Natural killer cell (primary cell): Measurements from ENCODE around the gene ADGRD1. TPM values are rescaled to one million over a fixed set of nuclear protein-coding genes. Genes with fewer than 3 reads are reported as not detected.

Experiments used
- ATAC-seq, 3 donors: fragments of 150-1000 bp in 2 of 3; fragments of 200-7000 bp in 1 of 3; cut with Tn5 transposase; 1 replicate in 1 of 3; 2 replicates in 2 of 3; pipeline ENCODE4 v1.10.0; 2021; ENCODE audit warnings: mild to moderate bottlenecking in 2 of 3, moderate library complexity in 2 of 3
- DNase-seq, 2 donors: peaks; one replicate each; pipeline versions ENCODE4 v3.0.0 to v3.0.0-alpha.2; 2013 to 2021; ENCODE audit warnings: mixed read lengths in 1 of 2
- H3K27ac ChIP-seq: one replicate; pipeline ENCODE4 v1.5.1; 2013; ENCODE audit warnings: mild to moderate bottlenecking, low read length
- H3K27me3 ChIP-seq: one replicate; pipeline ENCODE4 v1.6.1; 2013; ENCODE audit warnings: low read length; ENCODE audit not compliant: control insufficient read depth, insufficient read depth
- H3K36me3 ChIP-seq: one replicate; pipeline ENCODE4 v1.6.1; 2013; ENCODE audit warnings: low read length; ENCODE audit not compliant: control insufficient read depth, insufficient read depth
- H3K4me1 ChIP-seq: one replicate; pipeline ENCODE4 v1.6.1; 2013; ENCODE audit warnings: low read length; ENCODE audit not compliant: control insufficient read depth, insufficient read depth
- H3K4me3 ChIP-seq: one replicate; pipeline ENCODE4 v1.5.1; 2013; ENCODE audit warnings: low read length
- H3K9me3 ChIP-seq: one replicate; pipeline ENCODE4 v1.6.1; 2013; ENCODE audit warnings: low read length; ENCODE audit not compliant: control insufficient read depth, insufficient read depth
- H3K27ac Mint-ChIP-seq, 2 donors: one replicate each; pipeline ENCODE4 v1.8.0; 2022; ENCODE audit warnings: mild to moderate bottlenecking in 2 of 2, mixed read lengths in 2 of 2, moderate library complexity in 1 of 2
- H3K27me3 Mint-ChIP-seq, 2 donors: one replicate each; pipeline ENCODE4 v1.8.0; 2022; ENCODE audit warnings: low read depth in 2 of 2, mixed read lengths in 2 of 2
- H3K36me3 Mint-ChIP-seq: one replicate; pipeline ENCODE4 v1.8.0; 2022; ENCODE audit warnings: mixed read lengths
- H3K4me1 Mint-ChIP-seq, 2 donors: one replicate each; pipeline ENCODE4 v1.8.0; 2022; ENCODE audit warnings: mixed read lengths in 2 of 2
- H3K4me3 Mint-ChIP-seq: one replicate; pipeline ENCODE4 v1.8.0; 2022; ENCODE audit warnings: mild to moderate bottlenecking, moderate library complexity, mixed read lengths
- H3K9me3 Mint-ChIP-seq, 2 donors: one replicate each; pipeline ENCODE4 v1.8.0; 2022; ENCODE audit warnings: mixed read lengths in 2 of 2
- CTCF ChIP-seq: fragments of 200-600 bp; IDR thresholded peaks from one replicate; pipeline ENCODE4 v1.8.0; 2022; ENCODE audit warnings: antibody characterized with exemption
- WGBS: methylation state at CpG from one replicate; pipeline ENCODE4 v1.1.7; 2013; ENCODE audit warnings: missing lambda C conversion rate; ENCODE audit not compliant: insufficient coverage; 5-methylcytosine and 5-hydroxymethylcytosine counted together
- intact Hi-C: fragments of 100-400 bp; cut with micrococcal nuclease; formaldehyde crosslinking; loops from one replicate; pipeline ENCODE4 v1.14.2; 2022
- total RNA-seq, 4 donors: library from RNA; stranded (reverse); fragments of 120-200 nt in 1 of 4; gene quantifications; one replicate each; pipeline versions ENCODE4 v1.2.3 to v1.2.4, GENCODE V29; 2013 to 2022

ADGRD1 gene
- total RNA-seq, 3 donors from 2014 or later (not counting 1 experiment from before 2014, with no cell fraction given) = 0.50 to 3.9 (median 1.4) TPM

GRCh38 chr12:131164096-131164872 is 210.6 kb downstream of the ADGRD1 start:
- Mint-ChIP-seq H3K36me3 (no peaks in the 10 kb centered on the region), H3K4me1 (no peaks in the 10 kb centered on the region), H3K4me3 (no peak overlapping the region), H3K9me3 (no peaks in the 10 kb centered on the region), H3K27me3 (peaks cover 4% of the 10 kb centered on the region in 2 donors), H3K27ac (no peak overlapping the region)
- Histone ChIP-seq H3K9me3 (no peaks in the 10 kb centered on the region), H3K4me1 (no peaks in the 10 kb centered on the region), H3K27ac (no peak overlapping the region), H3K4me3 (no peak overlapping the region), H3K36me3 (no peaks in the 10 kb centered on the region), H3K27me3 (no peaks in the 10 kb centered on the region)
- ATAC-seq (no peak), DNase-seq (no peak)
- intact Hi-C loops = no loop called here
- WGBS = 93% methylated on average over 16 of the region's 34 CpGs
- no peak for TF ChIP-seq CTCF

GRCh38 chr12:131166717-131167116 is 213.0 kb downstream of the ADGRD1 start:
- H3K36me3 Mint-ChIP-seq = no peaks in the 10 kb centered on the region
- H3K27me3 Mint-ChIP-seq = peaks cover 4 to 6% of the 10 kb centered on the region in 2 donors
- H3K9me3 Mint-ChIP-seq = no peaks in the 10 kb centered on the region
- H3K4me1 ChIP-seq = no peaks in the 10 kb centered on the region
- H3K4me3 ChIP-seq = no peak overlapping the region
- no peaks in the 10 kb centered on the region for H3K4me1 Mint-ChIP-seq
- ATAC-seq (no peak), DNase-seq (no peak)
- TF ChIP-seq CTCF = no peak
- 100% methylated on average over 1 of the region's 1 CpG for WGBS
- H3K27me3 ChIP-seq = no peaks in the 10 kb centered on the region
- H3K9me3 ChIP-seq = no peaks in the 10 kb centered on the region
- intact Hi-C loops = no loop called here
- no peak overlapping the region for H3K27ac Mint-ChIP-seq
- H3K27ac ChIP-seq = no peak overlapping the region
- no peaks in the 10 kb centered on the region for H3K36me3 ChIP-seq
- no peak overlapping the region for H3K4me3 Mint-ChIP-seq

- H3K9me3 Mint-ChIP-seq = no peaks in the 10 kb centered on the region
- no peaks in the 10 kb centered on the region for H3K27me3 ChIP-seq
- no peak overlapping the region for H3K27ac Mint-ChIP-seq
- H3K27me3 Mint-ChIP-seq = peaks cover 4 to 6% of the 10 kb centered on the region in 2 donors
- no peak overlapping the region for H3K4me3 Mint-ChIP-seq
- DNase-seq = no peak
- no peaks in the 10 kb centered on the region for H3K4me1 ChIP-seq
- no peak overlapping the region for H3K27ac ChIP-seq
- H3K9me3 ChIP-seq = no peaks in the 10 kb centered on the region
- intact Hi-C loops = no loop called here
- ATAC-seq = no peak
- no peak for TF ChIP-seq CTCF
- no peaks in the 10 kb centered on the region for H3K36me3 ChIP-seq
- 56% methylated on average over 5 of the region's 5 CpGs for WGBS
- no peaks in the 10 kb centered on the region for H3K36me3 Mint-ChIP-seq
- H3K4me3 ChIP-seq = no peak overlapping the region
- no peaks in the 10 kb centered on the region for H3K4me1 Mint-ChIP-seq
Observed at GRCh38 chr12:131167334-131167733, 213.6 kb downstream of the ADGRD1 start.

GRCh38 chr12:131171029-131171428 is 217.3 kb downstream of the ADGRD1 start:
- no peak overlapping the region for H3K4me3 ChIP-seq
- Mint-ChIP-seq H3K36me3 (peaks cover 13% of the 10 kb centered on the region), H3K27ac (no peak overlapping the region), H3K9me3 (peaks cover 5 to 10% of the 10 kb centered on the region in 2 donors), H3K4me1 (no peaks in the 10 kb centered on the region), H3K27me3 (peaks cover 2 to 4% of the 10 kb centered on the region in 2 donors), H3K4me3 (no peak overlapping the region)
- H3K36me3 ChIP-seq = no peaks in the 10 kb centered on the region
- H3K27ac ChIP-seq = no peak overlapping the region
- no peaks in the 10 kb centered on the region for H3K4me1 ChIP-seq
- WGBS = 94% methylated on average over 2 of the region's 4 CpGs
- ATAC-seq (no peak), DNase-seq (no peak)
- peaks cover 4% of the 10 kb centered on the region for H3K9me3 ChIP-seq
- no peaks in the 10 kb centered on the region for H3K27me3 ChIP-seq
- intact Hi-C loops = no loop called here
- no peak for TF ChIP-seq CTCF
